SH-SY5Y (cell line): ENCODE data around the gene OLFM1.

Experiments used
- GATA2 ChIP-seq: IDR thresholded peaks from 2 replicates; pipeline ENCODE4 v1.6.1; 2011; ENCODE audit warnings: mild to moderate bottlenecking, low read depth, low read length
- GATA3 ChIP-seq: IDR thresholded peaks from 2 replicates; pipeline ENCODE4 v1.6.1; 2011; ENCODE audit warnings: low read depth, mild to moderate bottlenecking, low read length, moderate library complexity

- no peak for TF ChIP-seq GATA2
- TF ChIP-seq GATA3, result no peak
Measured at GRCh38 chr9:135087899-135088347, 455 bp downstream of the OLFM1 start.
